WTC11 (cell line): ENCODE measurements around the gene FRS3. TPM values are rescaled to one million over a fixed set of nuclear protein-coding genes. Genes with fewer than 3 reads are reported as not detected.

ENCODE experiments used
- ATAC-seq: fragments of 200-7000 bp; cut with Tn5 transposase; 2 replicates; pipeline ENCODE4 v1.10.0; 2021; ENCODE audit warnings: mild to moderate bottlenecking, moderate library complexity
- Bru-seq: library from RNA; stranded (reverse); fragments of 400-500 nt; gene quantifications from one replicate; lab custom pipeline; 2021; lab: Mats Ljungman, UMichigan
- CTCF ChIA-PET: fragments of 300-600 bp; sonication (Branson Sonifier 250); formaldehyde crosslinking; loops from one replicate; lab custom pipeline; 2021; ENCODE audit warnings: antibody characterized with exemption; lab: Charles Lee
- POLR2A ChIA-PET: fragments of 350-600 bp; sonication (Branson Sonifier 250); formaldehyde crosslinking; loops from one replicate; lab custom pipeline; 2021; ENCODE audit warnings: antibody characterized with exemption; lab: Charles Lee
- DNase-seq: peaks from one replicate; pipeline ENCODE4 v3.0.0; 2021; ENCODE audit warnings: low spot score
- H3K27ac Mint-ChIP-seq: 2 replicates; pipeline ENCODE4 v1.8.0; 2021; ENCODE audit warnings: mixed read lengths
- H3K27me3 Mint-ChIP-seq: 2 replicates; pipeline ENCODE4 v1.8.0; 2021; ENCODE audit warnings: low read depth, mild to moderate bottlenecking, moderate library complexity, mixed read lengths
- H3K36me3 Mint-ChIP-seq: 2 replicates; pipeline ENCODE4 v1.8.0; 2021; ENCODE audit warnings: mixed read lengths
- H3K4me1 Mint-ChIP-seq: 2 replicates; pipeline ENCODE4 v1.8.0; 2022; ENCODE audit warnings: mixed read lengths
- H3K4me3 Mint-ChIP-seq: 2 replicates; pipeline ENCODE4 v1.8.0; 2021; ENCODE audit warnings: mild to moderate bottlenecking, moderate library complexity, mixed read lengths
- H3K9me3 Mint-ChIP-seq: 2 replicates; pipeline ENCODE4 v1.8.0; 2021; ENCODE audit warnings: mixed read lengths
- CBFB ChIP-seq: sonication (generic); formaldehyde crosslinking; IDR thresholded peaks from 2 replicates; pipeline ENCODE4 v1.8.1; 2022; ENCODE audit warnings: mild to moderate bottlenecking, low read depth, missing genetic modification reagents
- CREM ChIP-seq: sonication (generic); formaldehyde crosslinking; IDR thresholded peaks from 2 replicates; pipeline ENCODE4 v1.8.1; 2022; ENCODE audit warnings: mild to moderate bottlenecking, missing genetic modification reagents, moderate library complexity
- EMX1 ChIP-seq: fragments of 250-450 bp; sonication (Bioruptor Pico); IDR thresholded peaks from 2 replicates; pipeline ENCODE4 v1.8.0; 2021; ENCODE audit warnings: mild to moderate bottlenecking
- GABPB1 ChIP-seq: sonication (generic); formaldehyde crosslinking; IDR thresholded peaks from 2 replicates; pipeline ENCODE4 v1.8.1; 2023; ENCODE audit warnings: mild to moderate bottlenecking, missing genetic modification reagents
- JAZF1 ChIP-seq: fragments of 250-450 bp; sonication (Bioruptor Pico); IDR thresholded peaks from 2 replicates; pipeline ENCODE4 v1.9.0; 2021; ENCODE audit warnings: moderate library complexity, mild to moderate bottlenecking, inconsistent platforms
- JUN ChIP-seq: sonication (generic); formaldehyde crosslinking; IDR thresholded peaks from 2 replicates; pipeline ENCODE4 v1.8.0; 2023; ENCODE audit warnings: mild to moderate bottlenecking, missing genetic modification reagents
- SP1 ChIP-seq: sonication (generic); formaldehyde crosslinking; conservative IDR thresholded peaks from 2 replicates; pipeline ENCODE4 v1.8.1; 2022; ENCODE audit warnings: missing genetic modification reagents
- TEAD1 ChIP-seq: sonication (generic); formaldehyde crosslinking; IDR thresholded peaks from 2 replicates; pipeline ENCODE4 v1.8.0; 2022; ENCODE audit warnings: mild to moderate bottlenecking, missing genetic modification reagents
- ZBTB21 ChIP-seq: sonication (generic); formaldehyde crosslinking; IDR thresholded peaks from 2 replicates; pipeline ENCODE4 v1.8.1; 2023; ENCODE audit warnings: mild to moderate bottlenecking, missing genetic modification reagents, borderline replicate concordance
- long read RNA-seq, 3 experiments: library from RNA in 1 of 3; library from capped mRNA in 1 of 3; library from polyadenylated mRNA in 1 of 3; unstranded in 2 of 3; stranded (forward) in 1 of 3; transcript quantifications; one replicate each; pipeline ENCODE4 v2.0.0, GENCODE V29; 2021
- total RNA-seq: library from RNA; stranded (reverse); gene quantifications from 3 replicates; pipeline ENCODE4 v1.2.3, GENCODE V29; 2021
- TF ChIP-seq, protein P1 (sequence below): sonication (generic); formaldehyde crosslinking; IDR thresholded peaks from 2 replicates; pipeline ENCODE4 v1.8.1; 2022; ENCODE audit warnings: mild to moderate bottlenecking, moderate library complexity, missing genetic modification reagents
- TF ChIP-seq, protein P2 (sequence below): sonication (generic); formaldehyde crosslinking; IDR thresholded peaks from 2 replicates; pipeline ENCODE4 v1.8.1; 2023; ENCODE audit warnings: mild to moderate bottlenecking, missing genetic modification reagents, borderline replicate concordance
- TF ChIP-seq, protein P3 (sequence below): sonication (generic); formaldehyde crosslinking; IDR thresholded peaks from 2 replicates; pipeline ENCODE4 v1.8.0; 2023; ENCODE audit warnings: mild to moderate bottlenecking, missing genetic modification reagents
- TF ChIP-seq, protein P4 (sequence below): fragments of 250-450 bp; sonication (Bioruptor Pico); IDR thresholded peaks from 2 replicates; pipeline ENCODE4 v1.9.0; 2021; ENCODE audit warnings: mild to moderate bottlenecking
- TF ChIP-seq, protein P5 (sequence below): sonication (generic); formaldehyde crosslinking; IDR thresholded peaks from 2 replicates; pipeline ENCODE4 v1.8.1; 2023; ENCODE audit warnings: mild to moderate bottlenecking, missing genetic modification reagents, moderate library complexity
- TF ChIP-seq, protein P6 (sequence below): sonication (generic); formaldehyde crosslinking; IDR thresholded peaks from 2 replicates; pipeline ENCODE4 v1.8.0; 2023; ENCODE audit warnings: missing genetic modification reagents, mild to moderate bottlenecking, borderline replicate concordance

Gene FRS3, protein sequence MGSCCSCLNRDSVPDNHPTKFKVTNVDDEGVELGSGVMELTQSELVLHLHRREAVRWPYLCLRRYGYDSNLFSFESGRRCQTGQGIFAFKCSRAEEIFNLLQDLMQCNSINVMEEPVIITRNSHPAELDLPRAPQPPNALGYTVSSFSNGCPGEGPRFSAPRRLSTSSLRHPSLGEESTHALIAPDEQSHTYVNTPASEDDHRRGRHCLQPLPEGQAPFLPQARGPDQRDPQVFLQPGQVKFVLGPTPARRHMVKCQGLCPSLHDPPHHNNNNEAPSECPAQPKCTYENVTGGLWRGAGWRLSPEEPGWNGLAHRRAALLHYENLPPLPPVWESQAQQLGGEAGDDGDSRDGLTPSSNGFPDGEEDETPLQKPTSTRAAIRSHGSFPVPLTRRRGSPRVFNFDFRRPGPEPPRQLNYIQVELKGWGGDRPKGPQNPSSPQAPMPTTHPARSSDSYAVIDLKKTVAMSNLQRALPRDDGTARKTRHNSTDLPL
- total RNA-seq (5.5 to 7.8 TPM (median 6.0 TPM) in 3 replicates), Bru-seq, nascent RNA (percentile 52 among the genes with signal in this experiment)
- long read RNA-seq, experiment 1, transcript FRS3-202 (7 exons, 2,174 nt), result major isoform, 19 of 33 reads
- long read RNA-seq, experiment 1, partial matches to known transcripts, result 3 of 33 reads
- long read RNA-seq, experiment 1, other reads (novel, unspliced or antisense), result 11 of 33 reads
- long read RNA-seq, experiment 2, transcript FRS3-202 (7 exons, 2,174 nt), result major isoform, 5 of 9 reads
- long read RNA-seq, experiment 2, partial matches to known transcripts, result 0 of 9 reads
- long read RNA-seq, experiment 2, other reads (novel, unspliced or antisense), result 2 of 9 reads
- long read RNA-seq, experiment 3, result 0 reads

DNA sequence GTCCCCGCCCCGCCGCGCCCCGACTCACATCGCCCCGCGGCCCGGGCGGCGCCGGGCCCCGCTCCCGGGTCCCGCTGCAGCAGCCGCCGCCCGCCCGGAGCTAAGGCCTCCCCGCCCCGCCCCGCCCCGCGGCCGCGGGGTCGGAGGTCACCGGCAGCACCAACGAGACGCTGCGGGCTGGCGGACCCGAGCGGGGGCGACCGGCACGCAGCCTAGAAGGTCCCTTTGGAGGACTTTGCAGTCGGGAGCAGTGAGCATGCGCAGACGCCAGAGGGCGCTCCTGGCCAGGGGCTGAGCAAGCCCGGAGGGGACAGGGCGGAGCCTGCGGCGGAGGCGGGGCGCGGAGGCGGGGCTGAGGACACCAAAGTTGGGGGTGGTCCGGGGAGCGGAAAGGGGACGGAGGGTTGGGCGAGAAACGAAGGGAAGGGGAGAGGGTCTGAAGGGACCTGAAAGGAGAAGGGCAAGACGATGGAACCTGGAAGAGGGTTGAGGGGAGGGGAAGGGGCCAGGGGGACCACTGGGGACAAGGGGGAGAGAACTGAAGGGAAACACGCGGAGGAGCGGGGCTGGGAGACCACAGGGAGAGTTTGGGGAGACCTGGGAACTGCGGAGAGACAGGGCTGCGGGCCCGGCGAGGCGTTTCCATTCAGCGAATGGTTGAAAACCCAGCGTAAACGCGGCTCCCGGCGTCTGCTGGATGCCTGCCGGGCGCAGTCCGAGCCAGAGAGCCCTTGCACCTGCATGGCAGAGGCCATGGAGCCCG lies at the start of gene FRS3:
FRS3 (minus strand) TSS at position 113 of the 763 bp plus-strand sequence. CDS start 2,913 bp downstream, outside the sequence.
- Mint-ChIP-seq H3K27me3 (peaks cover 42% of the 10 kb centered on the region), H3K4me3 (peak within 1 kb of the TSS; percentile 95), H3K27ac (peak within 1 kb of the TSS; percentile 70; the same call in 1 of the 2 replicates), H3K4me1 (peaks cover 25% of the 10 kb centered on the region), H3K36me3 (no peaks in the 10 kb centered on the region; the same call in 1 of the 2 replicates), H3K9me3 (no peaks in the 10 kb centered on the region)
- ChIA-PET CTCF (interaction anchor here (0.6 to 1.0 kb wide), 21 partner anchors 9 to 368 kb away, joined by 3 to 9 read pairs (median 4); partner anchors contain the start of genes BYSL, MED20 and TAF8), POLR2A (no interaction called here)
- DNase-seq, result peak; percentile 100
- ATAC-seq, result peak; percentile 89
- TF ChIP-seq, protein P1, sequence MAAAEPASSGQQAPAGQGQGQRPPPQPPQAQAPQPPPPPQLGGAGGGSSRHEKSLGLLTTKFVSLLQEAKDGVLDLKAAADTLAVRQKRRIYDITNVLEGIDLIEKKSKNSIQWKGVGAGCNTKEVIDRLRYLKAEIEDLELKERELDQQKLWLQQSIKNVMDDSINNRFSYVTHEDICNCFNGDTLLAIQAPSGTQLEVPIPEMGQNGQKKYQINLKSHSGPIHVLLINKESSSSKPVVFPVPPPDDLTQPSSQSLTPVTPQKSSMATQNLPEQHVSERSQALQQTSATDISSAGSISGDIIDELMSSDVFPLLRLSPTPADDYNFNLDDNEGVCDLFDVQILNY (CRISPR knock-in tag), result peak; percentile 58; the same call in 1 of the 2 replicates
- TF ChIP-seq, protein P2, sequence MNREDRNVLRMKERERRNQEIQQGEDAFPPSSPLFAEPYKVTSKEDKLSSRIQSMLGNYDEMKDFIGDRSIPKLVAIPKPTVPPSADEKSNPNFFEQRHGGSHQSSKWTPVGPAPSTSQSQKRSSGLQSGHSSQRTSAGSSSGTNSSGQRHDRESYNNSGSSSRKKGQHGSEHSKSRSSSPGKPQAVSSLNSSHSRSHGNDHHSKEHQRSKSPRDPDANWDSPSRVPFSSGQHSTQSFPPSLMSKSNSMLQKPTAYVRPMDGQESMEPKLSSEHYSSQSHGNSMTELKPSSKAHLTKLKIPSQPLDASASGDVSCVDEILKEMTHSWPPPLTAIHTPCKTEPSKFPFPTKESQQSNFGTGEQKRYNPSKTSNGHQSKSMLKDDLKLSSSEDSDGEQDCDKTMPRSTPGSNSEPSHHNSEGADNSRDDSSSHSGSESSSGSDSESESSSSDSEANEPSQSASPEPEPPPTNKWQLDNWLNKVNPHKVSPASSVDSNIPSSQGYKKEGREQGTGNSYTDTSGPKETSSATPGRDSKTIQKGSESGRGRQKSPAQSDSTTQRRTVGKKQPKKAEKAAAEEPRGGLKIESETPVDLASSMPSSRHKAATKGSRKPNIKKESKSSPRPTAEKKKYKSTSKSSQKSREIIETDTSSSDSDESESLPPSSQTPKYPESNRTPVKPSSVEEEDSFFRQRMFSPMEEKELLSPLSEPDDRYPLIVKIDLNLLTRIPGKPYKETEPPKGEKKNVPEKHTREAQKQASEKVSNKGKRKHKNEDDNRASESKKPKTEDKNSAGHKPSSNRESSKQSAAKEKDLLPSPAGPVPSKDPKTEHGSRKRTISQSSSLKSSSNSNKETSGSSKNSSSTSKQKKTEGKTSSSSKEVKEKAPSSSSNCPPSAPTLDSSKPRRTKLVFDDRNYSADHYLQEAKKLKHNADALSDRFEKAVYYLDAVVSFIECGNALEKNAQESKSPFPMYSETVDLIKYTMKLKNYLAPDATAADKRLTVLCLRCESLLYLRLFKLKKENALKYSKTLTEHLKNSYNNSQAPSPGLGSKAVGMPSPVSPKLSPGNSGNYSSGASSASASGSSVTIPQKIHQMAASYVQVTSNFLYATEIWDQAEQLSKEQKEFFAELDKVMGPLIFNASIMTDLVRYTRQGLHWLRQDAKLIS (CRISPR knock-in tag), result peak; percentile 60; the same call in 1 of the 2 replicates
- TF ChIP-seq, protein P3, sequence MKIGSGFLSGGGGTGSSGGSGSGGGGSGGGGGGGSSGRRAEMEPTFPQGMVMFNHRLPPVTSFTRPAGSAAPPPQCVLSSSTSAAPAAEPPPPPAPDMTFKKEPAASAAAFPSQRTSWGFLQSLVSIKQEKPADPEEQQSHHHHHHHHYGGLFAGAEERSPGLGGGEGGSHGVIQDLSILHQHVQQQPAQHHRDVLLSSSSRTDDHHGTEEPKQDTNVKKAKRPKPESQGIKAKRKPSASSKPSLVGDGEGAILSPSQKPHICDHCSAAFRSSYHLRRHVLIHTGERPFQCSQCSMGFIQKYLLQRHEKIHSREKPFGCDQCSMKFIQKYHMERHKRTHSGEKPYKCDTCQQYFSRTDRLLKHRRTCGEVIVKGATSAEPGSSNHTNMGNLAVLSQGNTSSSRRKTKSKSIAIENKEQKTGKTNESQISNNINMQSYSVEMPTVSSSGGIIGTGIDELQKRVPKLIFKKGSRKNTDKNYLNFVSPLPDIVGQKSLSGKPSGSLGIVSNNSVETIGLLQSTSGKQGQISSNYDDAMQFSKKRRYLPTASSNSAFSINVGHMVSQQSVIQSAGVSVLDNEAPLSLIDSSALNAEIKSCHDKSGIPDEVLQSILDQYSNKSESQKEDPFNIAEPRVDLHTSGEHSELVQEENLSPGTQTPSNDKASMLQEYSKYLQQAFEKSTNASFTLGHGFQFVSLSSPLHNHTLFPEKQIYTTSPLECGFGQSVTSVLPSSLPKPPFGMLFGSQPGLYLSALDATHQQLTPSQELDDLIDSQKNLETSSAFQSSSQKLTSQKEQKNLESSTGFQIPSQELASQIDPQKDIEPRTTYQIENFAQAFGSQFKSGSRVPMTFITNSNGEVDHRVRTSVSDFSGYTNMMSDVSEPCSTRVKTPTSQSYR (CRISPR knock-in tag), result 0 out of 2 replicates have a peak, but pooled peaks have one; percentile 54
- TF ChIP-seq EMX1 (CRISPR knock-in tag) (no peak), CBFB (CRISPR knock-in tag) (peak; percentile 74; the same call in 1 of the 2 replicates), GABPB1 (peak; percentile 63; the same call in 1 of the 2 replicates), TEAD1 (CRISPR knock-in tag) (peak; percentile 32; the same call in 1 of the 2 replicates), CREM (CRISPR knock-in tag) (0 out of 2 replicates have a peak, but pooled peaks have one; percentile 59), JUN (CRISPR knock-in tag) (no peak), JAZF1 (CRISPR knock-in tag) (no peak), SP1 (CRISPR knock-in tag) (peak; percentile 97), ZBTB21 (CRISPR knock-in tag) (no peak)
- TF ChIP-seq, protein P4, sequence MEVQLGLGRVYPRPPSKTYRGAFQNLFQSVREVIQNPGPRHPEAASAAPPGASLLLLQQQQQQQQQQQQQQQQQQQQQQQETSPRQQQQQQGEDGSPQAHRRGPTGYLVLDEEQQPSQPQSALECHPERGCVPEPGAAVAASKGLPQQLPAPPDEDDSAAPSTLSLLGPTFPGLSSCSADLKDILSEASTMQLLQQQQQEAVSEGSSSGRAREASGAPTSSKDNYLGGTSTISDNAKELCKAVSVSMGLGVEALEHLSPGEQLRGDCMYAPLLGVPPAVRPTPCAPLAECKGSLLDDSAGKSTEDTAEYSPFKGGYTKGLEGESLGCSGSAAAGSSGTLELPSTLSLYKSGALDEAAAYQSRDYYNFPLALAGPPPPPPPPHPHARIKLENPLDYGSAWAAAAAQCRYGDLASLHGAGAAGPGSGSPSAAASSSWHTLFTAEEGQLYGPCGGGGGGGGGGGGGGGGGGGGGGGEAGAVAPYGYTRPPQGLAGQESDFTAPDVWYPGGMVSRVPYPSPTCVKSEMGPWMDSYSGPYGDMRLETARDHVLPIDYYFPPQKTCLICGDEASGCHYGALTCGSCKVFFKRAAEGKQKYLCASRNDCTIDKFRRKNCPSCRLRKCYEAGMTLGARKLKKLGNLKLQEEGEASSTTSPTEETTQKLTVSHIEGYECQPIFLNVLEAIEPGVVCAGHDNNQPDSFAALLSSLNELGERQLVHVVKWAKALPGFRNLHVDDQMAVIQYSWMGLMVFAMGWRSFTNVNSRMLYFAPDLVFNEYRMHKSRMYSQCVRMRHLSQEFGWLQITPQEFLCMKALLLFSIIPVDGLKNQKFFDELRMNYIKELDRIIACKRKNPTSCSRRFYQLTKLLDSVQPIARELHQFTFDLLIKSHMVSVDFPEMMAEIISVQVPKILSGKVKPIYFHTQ (CRISPR knock-in tag), result no peak
- TF ChIP-seq, protein P5, sequence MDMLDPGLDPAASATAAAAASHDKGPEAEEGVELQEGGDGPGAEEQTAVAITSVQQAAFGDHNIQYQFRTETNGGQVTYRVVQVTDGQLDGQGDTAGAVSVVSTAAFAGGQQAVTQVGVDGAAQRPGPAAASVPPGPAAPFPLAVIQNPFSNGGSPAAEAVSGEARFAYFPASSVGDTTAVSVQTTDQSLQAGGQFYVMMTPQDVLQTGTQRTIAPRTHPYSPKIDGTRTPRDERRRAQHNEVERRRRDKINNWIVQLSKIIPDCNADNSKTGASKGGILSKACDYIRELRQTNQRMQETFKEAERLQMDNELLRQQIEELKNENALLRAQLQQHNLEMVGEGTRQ, result peak; percentile 42
- TF ChIP-seq, protein P6, sequence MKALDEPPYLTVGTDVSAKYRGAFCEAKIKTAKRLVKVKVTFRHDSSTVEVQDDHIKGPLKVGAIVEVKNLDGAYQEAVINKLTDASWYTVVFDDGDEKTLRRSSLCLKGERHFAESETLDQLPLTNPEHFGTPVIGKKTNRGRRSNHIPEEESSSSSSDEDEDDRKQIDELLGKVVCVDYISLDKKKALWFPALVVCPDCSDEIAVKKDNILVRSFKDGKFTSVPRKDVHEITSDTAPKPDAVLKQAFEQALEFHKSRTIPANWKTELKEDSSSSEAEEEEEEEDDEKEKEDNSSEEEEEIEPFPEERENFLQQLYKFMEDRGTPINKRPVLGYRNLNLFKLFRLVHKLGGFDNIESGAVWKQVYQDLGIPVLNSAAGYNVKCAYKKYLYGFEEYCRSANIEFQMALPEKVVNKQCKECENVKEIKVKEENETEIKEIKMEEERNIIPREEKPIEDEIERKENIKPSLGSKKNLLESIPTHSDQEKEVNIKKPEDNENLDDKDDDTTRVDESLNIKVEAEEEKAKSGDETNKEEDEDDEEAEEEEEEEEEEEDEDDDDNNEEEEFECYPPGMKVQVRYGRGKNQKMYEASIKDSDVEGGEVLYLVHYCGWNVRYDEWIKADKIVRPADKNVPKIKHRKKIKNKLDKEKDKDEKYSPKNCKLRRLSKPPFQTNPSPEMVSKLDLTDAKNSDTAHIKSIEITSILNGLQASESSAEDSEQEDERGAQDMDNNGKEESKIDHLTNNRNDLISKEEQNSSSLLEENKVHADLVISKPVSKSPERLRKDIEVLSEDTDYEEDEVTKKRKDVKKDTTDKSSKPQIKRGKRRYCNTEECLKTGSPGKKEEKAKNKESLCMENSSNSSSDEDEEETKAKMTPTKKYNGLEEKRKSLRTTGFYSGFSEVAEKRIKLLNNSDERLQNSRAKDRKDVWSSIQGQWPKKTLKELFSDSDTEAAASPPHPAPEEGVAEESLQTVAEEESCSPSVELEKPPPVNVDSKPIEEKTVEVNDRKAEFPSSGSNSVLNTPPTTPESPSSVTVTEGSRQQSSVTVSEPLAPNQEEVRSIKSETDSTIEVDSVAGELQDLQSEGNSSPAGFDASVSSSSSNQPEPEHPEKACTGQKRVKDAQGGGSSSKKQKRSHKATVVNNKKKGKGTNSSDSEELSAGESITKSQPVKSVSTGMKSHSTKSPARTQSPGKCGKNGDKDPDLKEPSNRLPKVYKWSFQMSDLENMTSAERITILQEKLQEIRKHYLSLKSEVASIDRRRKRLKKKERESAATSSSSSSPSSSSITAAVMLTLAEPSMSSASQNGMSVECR (CRISPR knock-in tag), result peak; percentile 50; the same call in 1 of the 2 replicates
